HUES64 (cell line): ENCODE measurements around the gene PSMD9.

Source experiments
- H3K27ac ChIP-seq: 2 replicates; pipeline ENCODE4 v1.7.0; 2013; ENCODE audit warnings: low read depth, low read length, inconsistent platforms
- H3K27me3 ChIP-seq: 2 replicates; pipeline ENCODE4 v1.6.1; 2013; ENCODE audit warnings: mild to moderate bottlenecking, low read length; ENCODE audit not compliant: insufficient read depth
- H3K36me3 ChIP-seq: 2 replicates; pipeline ENCODE4 v1.6.1; 2013; ENCODE audit warnings: mild to moderate bottlenecking, low read length; ENCODE audit not compliant: insufficient read depth
- H3K4me1 ChIP-seq: 2 replicates; pipeline ENCODE4 v1.6.1; 2013; ENCODE audit warnings: mild to moderate bottlenecking, low read length, moderate library complexity; ENCODE audit not compliant: insufficient read depth
- H3K4me3 ChIP-seq: 2 replicates; pipeline ENCODE4 v1.5.1; 2013; ENCODE audit warnings: mild to moderate bottlenecking, low read length, moderate library complexity
- H3K9ac ChIP-seq: 2 replicates; pipeline ENCODE4 v1.6.1; 2013; ENCODE audit warnings: mild to moderate bottlenecking, low read depth, low read length
- H3K9me3 ChIP-seq: 2 replicates; pipeline ENCODE4 v1.6.1; 2013; ENCODE audit warnings: low read depth, low read length; ENCODE audit not compliant: insufficient read depth
- WGBS: fragments of 150-250, 120-280 bp; methylation state at CpG from one replicate; pipeline ENCODE4 v1.1.7; 2013; ENCODE audit warnings: missing lambda C conversion rate; 5-methylcytosine and 5-hydroxymethylcytosine counted together

The PSMD9 gene

GRCh38 chr12:121957861-121958515 is 69.4 kb downstream of the PSMD9 start:
- WGBS, result 87% methylated on average over 5 of the region's 6 CpGs
- no peak overlapping the region for H3K4me3 ChIP-seq

GRCh38 chr12:121958541-121959240 is 70.1 kb downstream of the PSMD9 start:
- no peak overlapping the region for H3K9ac ChIP-seq
- WGBS, result 83% methylated on average over 21 of the region's 21 CpGs

More at GRCh38 chr12:121957861-121958515, 69.4 kb downstream of the PSMD9 start:
- Histone ChIP-seq H3K27ac (no peak overlapping the region), H3K36me3 (no peaks in the 10 kb centered on the region), H3K9me3 (peaks cover 2% of the 10 kb centered on the region; the same call in 1 of the 2 replicates), H3K27me3 (no peaks in the 10 kb centered on the region), H3K9ac (no peak overlapping the region), H3K4me1 (peaks cover 10% of the 10 kb centered on the region)

GRCh38 chr12:121960541-121960940 is 72.0 kb downstream of the PSMD9 start:
- Histone ChIP-seq H3K36me3 (no peaks in the 10 kb centered on the region), H3K27ac (no peak overlapping the region), H3K4me1 (peaks cover 10% of the 10 kb centered on the region), H3K9me3 (no peaks in the 10 kb centered on the region), H3K4me3 (no peak overlapping the region), H3K27me3 (no peaks in the 10 kb centered on the region), H3K9ac (no peak overlapping the region)
- WGBS, result 92% methylated on average over 7 of the region's 7 CpGs

More at GRCh38 chr12:121958541-121959240, 70.1 kb downstream of the PSMD9 start:
- no peak overlapping the region for H3K27ac ChIP-seq
- H3K36me3 ChIP-seq, result no peaks in the 10 kb centered on the region
- peaks cover 10% of the 10 kb centered on the region for H3K4me1 ChIP-seq
- H3K27me3 ChIP-seq, result no peaks in the 10 kb centered on the region
- H3K4me3 ChIP-seq, result no peak overlapping the region
- no peaks in the 10 kb centered on the region for H3K9me3 ChIP-seq

- H3K4me3 ChIP-seq, result no peak overlapping the region
- 91% methylated on average over 5 of the region's 5 CpGs for WGBS
- no peaks in the 10 kb centered on the region for H3K27me3 ChIP-seq
- H3K9me3 ChIP-seq, result no peaks in the 10 kb centered on the region
- no peak overlapping the region for H3K9ac ChIP-seq
- H3K27ac ChIP-seq, result no peak overlapping the region
- H3K36me3 ChIP-seq, result no peaks in the 10 kb centered on the region
- H3K4me1 ChIP-seq, result peaks cover 10% of the 10 kb centered on the region
These were observed 72.7 kb downstream of the PSMD9 start for GRCh38 chr12:121961195-121961879.

GRCh38 chr12:121963341-121964018 is 74.9 kb downstream of the PSMD9 start:
- H3K36me3 ChIP-seq, result no peaks in the 10 kb centered on the region
- H3K4me3 ChIP-seq, result no peak overlapping the region
- H3K27ac ChIP-seq, result no peak overlapping the region
- H3K9me3 ChIP-seq, result no peaks in the 10 kb centered on the region
- WGBS, result 86% methylated on average over 15 of the region's 15 CpGs
- H3K9ac ChIP-seq, result no peak overlapping the region
- no peaks in the 10 kb centered on the region for H3K27me3 ChIP-seq
- 0 out of 2 replicates have a peak, but pooled peaks cover 3% of the 10 kb centered on the region for H3K4me1 ChIP-seq

- Histone ChIP-seq H3K4me1 (no peaks in the 10 kb centered on the region), H3K27ac (no peak overlapping the region), H3K36me3 (no peaks in the 10 kb centered on the region), H3K4me3 (no peak overlapping the region), H3K27me3 (no peaks in the 10 kb centered on the region), H3K9me3 (no peaks in the 10 kb centered on the region), H3K9ac (no peak overlapping the region)
- 91% methylated on average over 8 of the region's 9 CpGs for WGBS
These were observed 76.4 kb downstream of the PSMD9 start for GRCh38 chr12:121964813-121965643.

- Histone ChIP-seq H3K27me3 (no peaks in the 10 kb centered on the region), H3K36me3 (no peaks in the 10 kb centered on the region), H3K4me1 (no peaks in the 10 kb centered on the region), H3K9ac (no peak overlapping the region), H3K27ac (no peak overlapping the region), H3K9me3 (no peaks in the 10 kb centered on the region), H3K4me3 (no peak overlapping the region)
- WGBS, result 93% methylated on average over 5 of the region's 5 CpGs
These were observed 78.4 kb downstream of the PSMD9 start for GRCh38 chr12:121966959-121967358.
